CD4-positive, alpha-beta T cell (primary cell): ENCODE data around the gene RASSF10. TPM values are rescaled to one million over a fixed set of nuclear protein-coding genes. Genes with fewer than 3 reads are reported as not detected.

Experiments
- ATAC-seq: fragments of 200-7000 bp; cut with Tn5 transposase; one replicate; pipeline ENCODE4 v1.10.0; 2022; ENCODE audit warnings: mild to moderate bottlenecking; ENCODE audit not compliant: poor library complexity
- CTCF ChIA-PET: fragments of 350-600 bp; sonication (Branson Sonifier 250); formaldehyde crosslinking; loops from one replicate; lab custom pipeline; 2021; ENCODE audit warnings: antibody characterized with exemption, inconsistent platforms; lab: Charles Lee
- POLR2A ChIA-PET: fragments of 350-600 bp; sonication (Branson Sonifier 250); formaldehyde crosslinking; loops from one replicate; lab custom pipeline; 2021; ENCODE audit warnings: antibody characterized with exemption, inconsistent platforms; lab: Charles Lee
- DNase-seq, 14 experiments: peaks; one replicate each; pipeline ENCODE4 v3.0.0-alpha.2; 2013 to 2020; ENCODE audit warnings: mixed read lengths in 2 of 14
- H3K27ac ChIP-seq, 2 donors: one replicate each; pipeline versions ENCODE4 v1.5.1 to v1.7.0; 2013; ENCODE audit warnings: low read length in 2 of 2, low read depth in 1 of 2, mild to moderate bottlenecking in 1 of 2
- H3K27me3 ChIP-seq, 2 experiments: 1 replicate in 1 of 2; 2 replicates in 1 of 2; pipeline versions ENCODE4 v1.6.1 to v1.7.0; 2013; ENCODE audit warnings: low read length in 2 of 2, control low read depth in 1 of 2, mild to moderate bottlenecking in 1 of 2, moderate library complexity in 1 of 2; ENCODE audit not compliant: insufficient read depth in 2 of 2, control insufficient read depth in 1 of 2
- H3K36me3 ChIP-seq: one replicate; pipeline ENCODE4 v1.6.1; 2013; ENCODE audit warnings: low read length, control low read depth; ENCODE audit not compliant: insufficient read depth
- H3K4me1 ChIP-seq: one replicate; pipeline ENCODE4 v1.6.1; 2013; ENCODE audit warnings: low read length, control low read depth; ENCODE audit not compliant: insufficient read depth
- H3K4me3 ChIP-seq: one replicate; pipeline ENCODE4 v1.5.1; 2013; ENCODE audit warnings: mild to moderate bottlenecking, low read length, moderate library complexity
- H3K9me3 ChIP-seq, 2 experiments: 1 replicate in 1 of 2; 2 replicates in 1 of 2; pipeline versions ENCODE4 v1.6.1 to v1.7.0; 2013; ENCODE audit warnings: low read length in 2 of 2, mild to moderate bottlenecking in 2 of 2, control low read depth in 1 of 2, moderate library complexity in 1 of 2; ENCODE audit not compliant: control insufficient read depth in 1 of 2, insufficient read depth in 1 of 2
- H3K27ac Mint-ChIP-seq: one replicate; pipeline ENCODE4 v1.8.0; 2020; ENCODE audit warnings: mixed read lengths
- H3K27me3 Mint-ChIP-seq: one replicate; pipeline ENCODE4 v1.8.0; 2021; ENCODE audit warnings: mixed read lengths
- H3K36me3 Mint-ChIP-seq: one replicate; pipeline ENCODE4 v1.8.0; 2021; ENCODE audit warnings: low read depth, mixed read lengths
- H3K4me1 Mint-ChIP-seq: one replicate; pipeline ENCODE4 v1.8.0; 2021; ENCODE audit warnings: low read depth, mixed read lengths
- H3K4me3 Mint-ChIP-seq: one replicate; pipeline ENCODE4 v1.8.0; 2020; ENCODE audit warnings: mild to moderate bottlenecking, mixed read lengths
- H3K9me3 Mint-ChIP-seq: one replicate; pipeline ENCODE4 v1.8.0; 2020; ENCODE audit warnings: mixed read lengths
- intact Hi-C, 2 experiments: fragments of 100-400 bp; cut with DNase I in 1 of 2; cut with micrococcal nuclease in 1 of 2; formaldehyde crosslinking; loops; one replicate each; pipeline versions ENCODE4 v1.15.1 to v1.9.0; 2023 to 2025; cut with DNase I, micrococcal nuclease
- total RNA-seq, 174 experiments: library from RNA in 2 of 174; stranded (reverse) in 2 of 174; gene quantifications; one replicate each; pipeline ENCODE4 v1.2.3 and lab custom pipeline; 2021 to 2026
- TF ChIP-seq, protein P1 (sequence below): fragments of 200-600 bp; IDR thresholded peaks from one replicate; pipeline ENCODE4 v1.8.0; 2022; ENCODE audit warnings: antibody characterized with exemption, mild to moderate bottlenecking

The RASSF10 gene
- total RNA-seq, 2 experiments from 2014 or later: not detected

DNA sequence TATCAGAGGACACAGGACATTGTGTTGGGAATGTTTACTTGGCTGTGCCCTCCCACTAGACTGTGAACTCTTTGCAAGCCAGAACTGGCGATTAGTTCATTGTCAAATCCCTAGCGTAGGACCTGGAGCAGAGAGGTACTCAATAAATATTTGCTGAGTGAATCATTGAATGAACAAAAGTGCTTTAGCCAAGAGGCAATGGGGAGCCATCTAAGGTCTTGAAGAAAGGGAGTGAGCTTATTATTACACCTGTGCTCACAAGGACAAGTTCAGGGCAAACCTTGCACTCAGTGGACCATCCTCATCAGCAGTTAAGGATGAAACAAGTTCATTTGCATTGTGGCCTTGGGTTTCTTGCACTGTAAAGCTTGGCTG, 1.1 kb upstream of the RASSF10 start:
- ATAC-seq: no peak
- no peaks in the 10 kb centered on the region for H3K9me3 Mint-ChIP-seq
- Histone ChIP-seq H3K27ac (no peak overlapping the region), H3K27me3 (peaks cover 40 to 77% of the 10 kb centered on the region in 2 experiments), H3K4me3 (no peak overlapping the region), H3K4me1 (peaks cover 6% of the 10 kb centered on the region), H3K36me3 (no peaks in the 10 kb centered on the region), H3K9me3 (peaks cover 0 to 9% of the 10 kb centered on the region in 2 experiments)
- no peak overlapping the region for H3K27ac Mint-ChIP-seq
- no peak for DNase-seq
- intact Hi-C loops: no loop called here
- peaks cover 79% of the 10 kb centered on the region for H3K27me3 Mint-ChIP-seq
- no peaks in the 10 kb centered on the region for H3K4me1 Mint-ChIP-seq
- H3K4me3 Mint-ChIP-seq: no peak overlapping the region
- CTCF ChIA-PET: no interaction called here
- TF ChIP-seq, protein P1, sequence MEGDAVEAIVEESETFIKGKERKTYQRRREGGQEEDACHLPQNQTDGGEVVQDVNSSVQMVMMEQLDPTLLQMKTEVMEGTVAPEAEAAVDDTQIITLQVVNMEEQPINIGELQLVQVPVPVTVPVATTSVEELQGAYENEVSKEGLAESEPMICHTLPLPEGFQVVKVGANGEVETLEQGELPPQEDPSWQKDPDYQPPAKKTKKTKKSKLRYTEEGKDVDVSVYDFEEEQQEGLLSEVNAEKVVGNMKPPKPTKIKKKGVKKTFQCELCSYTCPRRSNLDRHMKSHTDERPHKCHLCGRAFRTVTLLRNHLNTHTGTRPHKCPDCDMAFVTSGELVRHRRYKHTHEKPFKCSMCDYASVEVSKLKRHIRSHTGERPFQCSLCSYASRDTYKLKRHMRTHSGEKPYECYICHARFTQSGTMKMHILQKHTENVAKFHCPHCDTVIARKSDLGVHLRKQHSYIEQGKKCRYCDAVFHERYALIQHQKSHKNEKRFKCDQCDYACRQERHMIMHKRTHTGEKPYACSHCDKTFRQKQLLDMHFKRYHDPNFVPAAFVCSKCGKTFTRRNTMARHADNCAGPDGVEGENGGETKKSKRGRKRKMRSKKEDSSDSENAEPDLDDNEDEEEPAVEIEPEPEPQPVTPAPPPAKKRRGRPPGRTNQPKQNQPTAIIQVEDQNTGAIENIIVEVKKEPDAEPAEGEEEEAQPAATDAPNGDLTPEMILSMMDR: no peak
- H3K36me3 Mint-ChIP-seq: no peaks in the 10 kb centered on the region
- POLR2A ChIA-PET: no interaction called here

DNA sequence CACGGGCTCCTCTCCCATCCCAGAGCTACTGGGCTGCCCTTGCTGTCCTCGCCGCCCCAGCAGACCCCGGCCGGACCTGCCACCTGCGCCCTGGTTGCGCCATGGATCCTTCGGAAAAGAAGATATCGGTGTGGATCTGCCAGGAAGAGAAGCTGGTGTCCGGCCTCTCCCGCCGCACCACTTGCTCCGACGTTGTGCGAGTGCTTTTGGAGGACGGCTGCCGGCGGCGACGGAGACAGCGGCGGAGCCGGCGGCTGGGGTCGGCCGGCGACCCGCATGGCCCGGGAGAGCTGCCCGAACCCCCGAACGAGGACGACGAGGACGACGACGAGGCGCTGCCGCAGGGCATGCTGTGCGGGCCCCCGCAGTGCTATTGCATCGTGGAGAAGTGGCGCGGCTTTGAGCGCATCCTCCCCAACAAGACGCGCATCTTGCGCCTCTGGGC, 382 bp downstream of the RASSF10 start:
- ATAC-seq (no peak), DNase-seq (no peak)
- TF ChIP-seq, protein P1: no peak
- H3K36me3 ChIP-seq: no peaks in the 10 kb centered on the region
- peaks cover 40 to 81% of the 10 kb centered on the region in 2 experiments for H3K27me3 ChIP-seq
- ChIA-PET CTCF (no interaction called here), POLR2A (no interaction called here)
- Mint-ChIP-seq H3K27ac (no peak overlapping the region), H3K4me1 (no peaks in the 10 kb centered on the region), H3K4me3 (no peak overlapping the region), H3K27me3 (peaks cover 83% of the 10 kb centered on the region), H3K9me3 (no peaks in the 10 kb centered on the region), H3K36me3 (no peaks in the 10 kb centered on the region)
- peaks cover 6% of the 10 kb centered on the region for H3K4me1 ChIP-seq
- intact Hi-C loops: no loop called here
- H3K9me3 ChIP-seq: peaks cover 0 to 9% of the 10 kb centered on the region in 2 experiments
- no peak overlapping the region for H3K27ac ChIP-seq
- H3K4me3 ChIP-seq: no peak overlapping the region

DNA sequence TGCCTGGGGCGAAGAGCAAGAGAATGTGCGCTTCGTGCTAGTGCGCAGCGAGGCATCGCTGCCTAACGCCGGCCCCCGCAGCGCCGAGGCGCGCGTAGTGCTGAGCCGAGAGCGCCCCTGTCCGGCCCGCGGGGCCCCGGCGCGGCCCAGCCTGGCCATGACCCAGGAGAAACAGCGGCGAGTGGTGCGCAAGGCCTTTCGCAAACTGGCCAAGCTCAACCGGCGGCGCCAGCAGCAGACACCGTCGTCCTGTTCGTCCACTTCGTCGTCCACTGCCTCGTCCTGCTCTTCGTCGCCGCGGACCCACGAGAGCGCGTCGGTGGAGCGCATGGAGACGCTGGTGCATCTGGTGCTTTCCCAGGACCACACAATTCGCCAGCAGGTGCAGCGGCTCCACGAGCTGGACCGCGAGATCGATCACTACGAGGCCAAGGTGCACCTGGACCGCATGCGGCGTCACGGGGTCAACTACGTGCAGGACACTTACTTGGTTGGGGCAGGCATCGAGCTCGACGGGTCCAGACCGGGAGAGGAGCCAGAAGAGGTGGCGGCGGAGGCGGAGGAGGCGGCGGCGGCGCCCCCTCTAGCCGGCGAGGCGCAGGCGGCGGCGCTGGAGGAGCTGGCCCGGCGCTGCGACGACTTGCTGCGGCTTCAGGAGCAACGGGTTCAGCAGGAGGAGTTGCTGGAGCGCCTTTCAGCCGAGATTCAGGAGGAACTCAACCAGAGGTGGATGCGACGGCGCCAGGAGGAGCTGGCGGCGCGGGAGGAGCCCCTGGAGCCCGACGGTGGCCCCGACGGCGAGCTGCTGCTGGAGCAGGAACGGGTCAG, 1.0 kb downstream of the RASSF10 start:
- H3K4me1 Mint-ChIP-seq: no peaks in the 10 kb centered on the region
- ATAC-seq (no peak), DNase-seq (no peak)
- ChIA-PET POLR2A (no interaction called here), CTCF (no interaction called here)
- no peaks in the 10 kb centered on the region for H3K9me3 Mint-ChIP-seq
- no peak overlapping the region for H3K4me3 Mint-ChIP-seq
- H3K36me3 Mint-ChIP-seq: no peaks in the 10 kb centered on the region
- intact Hi-C loops: no loop called here
- peaks cover 0 to 9% of the 10 kb centered on the region in 2 experiments for H3K9me3 ChIP-seq
- no peak overlapping the region for H3K27ac Mint-ChIP-seq
- peaks cover 82% of the 10 kb centered on the region for H3K27me3 Mint-ChIP-seq
- H3K27ac ChIP-seq: no peak overlapping the region
- H3K36me3 ChIP-seq: no peaks in the 10 kb centered on the region
- H3K4me1 ChIP-seq: peaks cover 6% of the 10 kb centered on the region
- no peak overlapping the region for H3K4me3 ChIP-seq
- TF ChIP-seq, protein P1: no peak
- H3K27me3 ChIP-seq: peaks cover 40 to 76% of the 10 kb centered on the region in 2 experiments
